ENCODE results near the gene PNCK.
"Not testable (repeated sequence)": the region's sequence is repeated elsewhere in the genome, so short reads cannot be mapped to it uniquely, and the experiment has no call there.

The PNCK gene

GRCh38 chrX:153697924-153698865, 24.6 kb upstream of the PNCK start:
- no peak for DNase-seq

DNA sequence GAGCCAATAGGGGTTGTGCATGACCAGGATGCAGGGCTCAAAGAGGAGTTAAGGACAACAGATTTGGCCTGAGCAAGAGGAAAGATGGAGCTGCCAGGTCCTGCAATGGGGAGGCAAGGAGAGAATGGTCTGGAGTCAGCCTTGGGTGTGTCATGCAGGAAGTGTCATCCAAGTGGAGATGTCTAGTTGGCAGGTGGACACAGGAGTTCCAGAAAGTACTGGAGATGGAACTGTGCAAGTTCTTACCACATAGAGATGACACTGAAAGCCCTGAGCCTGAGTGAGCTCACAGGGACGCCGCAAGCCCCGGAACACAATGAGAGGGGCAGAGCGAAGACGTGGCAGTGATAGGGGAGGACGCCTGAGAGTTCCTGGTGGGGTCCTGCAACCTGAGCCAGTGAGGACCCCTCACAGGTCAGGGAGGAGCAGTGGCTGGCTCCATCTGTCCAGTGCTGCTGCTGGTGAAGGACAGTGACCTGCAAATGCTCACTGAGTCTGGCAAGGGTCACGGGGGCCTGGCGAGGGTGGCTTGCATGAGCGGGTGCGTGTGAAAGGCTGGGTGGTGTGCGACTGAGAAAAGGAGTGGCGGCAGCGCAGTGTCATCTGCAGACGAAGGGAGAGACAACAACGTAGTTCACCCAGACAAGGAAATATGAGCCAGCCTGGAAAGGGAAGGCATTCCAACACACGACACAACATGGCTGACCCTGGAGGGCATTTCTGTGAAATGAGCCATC, 23.5 kb upstream of the PNCK start:
- not testable (repeated sequence) for DNase-seq

DNA sequence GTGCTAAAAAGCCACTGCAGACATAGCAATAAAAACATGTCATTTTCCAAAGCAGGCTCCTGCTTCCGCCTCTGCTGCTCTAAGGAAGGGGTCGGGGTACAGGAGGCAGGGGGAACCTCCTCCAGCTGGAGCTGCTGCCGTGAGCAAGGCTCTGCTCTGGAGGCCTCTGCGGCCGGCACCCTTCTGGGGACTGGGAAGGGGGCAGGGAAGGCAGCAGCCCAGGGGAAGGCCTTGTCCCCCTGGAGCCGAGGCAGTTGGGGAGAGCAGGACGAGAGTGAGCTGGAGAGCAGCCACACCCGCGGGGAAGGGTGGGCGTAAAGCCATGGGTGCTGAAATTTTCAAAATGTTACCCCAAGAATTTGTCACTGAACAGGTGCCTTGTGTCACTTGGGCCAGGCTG, 22.9 kb upstream of the PNCK start:
- not testable (repeated sequence) for DNase-seq

GRCh38 chrX:153696100-153696499, 22.5 kb upstream of the PNCK start:
- DNase-seq = no peak

DNA sequence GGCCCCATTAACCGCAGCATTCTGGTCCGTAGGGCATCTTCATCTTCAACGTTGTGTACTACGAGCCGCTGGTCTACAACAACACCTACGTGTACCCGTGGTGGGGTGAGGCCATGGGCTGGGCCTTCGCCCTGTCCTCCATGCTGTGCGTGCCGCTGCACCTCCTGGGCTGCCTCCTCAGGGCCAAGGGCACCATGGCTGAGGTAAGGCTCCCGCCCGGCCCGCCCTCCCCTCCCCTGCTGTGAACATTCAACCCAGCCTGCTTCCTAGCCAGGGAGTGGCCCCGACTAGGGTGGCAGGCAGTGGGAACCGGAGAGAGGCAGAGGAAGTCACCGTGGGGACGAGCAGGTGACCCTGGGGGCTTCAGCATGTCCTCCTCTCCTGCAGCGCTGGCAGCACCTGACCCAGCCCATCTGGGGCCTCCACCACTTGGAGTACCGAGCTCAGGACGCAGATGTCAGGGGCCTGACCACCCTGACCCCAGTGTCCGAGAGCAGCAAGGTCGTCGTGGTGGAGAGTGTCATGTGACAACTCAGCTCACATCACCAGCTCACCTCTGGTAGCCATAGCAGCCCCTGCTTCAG, 21.2 kb upstream of the PNCK start:
- DNase-seq = no peak

DNA sequence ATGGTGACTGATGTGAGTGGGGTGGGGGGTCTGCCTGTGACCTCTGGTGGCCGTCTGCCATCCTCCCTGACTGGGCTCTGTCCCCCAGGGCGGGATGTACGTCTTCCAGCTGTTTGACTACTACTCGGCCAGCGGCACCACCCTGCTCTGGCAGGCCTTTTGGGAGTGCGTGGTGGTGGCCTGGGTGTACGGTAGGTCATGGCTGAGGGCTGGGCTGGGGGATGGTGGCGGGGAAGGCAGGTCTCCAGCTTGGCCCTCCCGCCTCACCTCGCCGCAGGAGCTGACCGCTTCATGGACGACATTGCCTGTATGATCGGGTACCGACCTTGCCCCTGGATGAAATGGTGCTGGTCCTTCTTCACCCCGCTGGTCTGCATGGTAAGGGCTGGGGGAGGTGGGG, 20.6 kb upstream of the PNCK start:
- DNase-seq = not testable (repeated sequence)

DNA sequence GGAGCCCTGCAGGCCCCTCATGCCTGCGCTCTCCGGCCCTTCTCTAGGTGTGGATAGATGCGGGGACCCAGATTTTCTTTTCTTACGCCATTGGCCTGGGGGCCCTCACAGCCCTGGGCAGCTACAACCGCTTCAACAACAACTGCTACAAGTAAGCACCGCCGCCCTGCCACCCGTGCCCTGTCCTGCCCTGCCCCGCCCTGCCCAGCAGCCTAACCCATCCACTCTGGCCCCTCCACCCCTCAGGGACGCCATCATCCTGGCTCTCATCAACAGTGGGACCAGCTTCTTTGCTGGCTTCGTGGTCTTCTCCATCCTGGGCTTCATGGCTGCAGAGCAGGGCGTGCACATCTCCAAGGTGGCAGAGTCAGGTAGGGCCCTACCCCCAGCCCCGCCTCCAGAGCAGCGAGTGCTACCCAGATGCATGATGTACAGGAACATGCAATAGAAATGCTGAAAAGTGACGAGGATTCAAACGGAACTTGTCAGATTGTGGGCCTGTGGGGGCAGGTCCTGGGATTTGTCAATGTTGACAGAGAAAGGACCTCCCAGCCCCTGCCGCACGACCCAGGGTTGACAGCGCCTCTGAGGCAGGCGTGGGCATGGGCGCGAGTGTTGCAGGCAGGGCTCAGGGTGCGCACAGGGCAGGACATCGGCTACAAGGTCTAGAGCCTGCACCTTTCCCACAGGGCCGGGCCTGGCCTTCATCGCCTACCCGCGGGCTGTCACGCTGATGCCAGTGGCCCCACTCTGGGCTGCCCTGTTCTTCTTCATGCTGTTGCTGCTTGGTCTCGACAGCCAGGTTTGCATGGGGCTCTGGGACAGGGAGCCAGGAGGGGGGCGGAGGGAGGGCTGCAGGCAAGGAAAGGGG, 19.8 kb upstream of the PNCK start:
- no peak for DNase-seq

GRCh38 chrX:153692611-153693156, 19.1 kb upstream of the PNCK start:
- no peak for DNase-seq

DNA sequence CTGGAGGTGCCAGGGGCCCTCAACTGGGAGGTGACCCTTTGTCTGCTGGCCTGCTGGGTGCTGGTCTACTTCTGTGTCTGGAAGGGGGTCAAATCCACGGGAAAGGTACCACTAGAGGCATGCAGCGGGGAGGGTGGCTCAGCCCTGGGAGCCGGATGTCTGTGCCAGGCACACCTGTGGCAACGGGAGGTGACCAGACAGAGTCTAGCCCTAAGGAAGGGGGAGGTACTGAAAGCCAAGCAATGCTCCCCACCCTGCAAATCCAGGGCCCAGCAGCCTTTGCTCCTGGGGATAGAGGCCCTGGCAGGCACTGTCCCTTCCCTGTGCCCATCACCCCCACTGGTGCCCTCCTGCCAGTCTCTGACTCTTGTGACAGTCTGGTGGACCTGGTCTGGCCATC, 18.4 kb upstream of the PNCK start:
- no peak for DNase-seq

GRCh38 chrX:153691032-153691827, 17.6 kb upstream of the PNCK start:
- DNase-seq = not testable (repeated sequence)

GRCh38 chrX:153690466-153690865, 16.9 kb upstream of the PNCK start:
- DNase-seq = no peak

DNA sequence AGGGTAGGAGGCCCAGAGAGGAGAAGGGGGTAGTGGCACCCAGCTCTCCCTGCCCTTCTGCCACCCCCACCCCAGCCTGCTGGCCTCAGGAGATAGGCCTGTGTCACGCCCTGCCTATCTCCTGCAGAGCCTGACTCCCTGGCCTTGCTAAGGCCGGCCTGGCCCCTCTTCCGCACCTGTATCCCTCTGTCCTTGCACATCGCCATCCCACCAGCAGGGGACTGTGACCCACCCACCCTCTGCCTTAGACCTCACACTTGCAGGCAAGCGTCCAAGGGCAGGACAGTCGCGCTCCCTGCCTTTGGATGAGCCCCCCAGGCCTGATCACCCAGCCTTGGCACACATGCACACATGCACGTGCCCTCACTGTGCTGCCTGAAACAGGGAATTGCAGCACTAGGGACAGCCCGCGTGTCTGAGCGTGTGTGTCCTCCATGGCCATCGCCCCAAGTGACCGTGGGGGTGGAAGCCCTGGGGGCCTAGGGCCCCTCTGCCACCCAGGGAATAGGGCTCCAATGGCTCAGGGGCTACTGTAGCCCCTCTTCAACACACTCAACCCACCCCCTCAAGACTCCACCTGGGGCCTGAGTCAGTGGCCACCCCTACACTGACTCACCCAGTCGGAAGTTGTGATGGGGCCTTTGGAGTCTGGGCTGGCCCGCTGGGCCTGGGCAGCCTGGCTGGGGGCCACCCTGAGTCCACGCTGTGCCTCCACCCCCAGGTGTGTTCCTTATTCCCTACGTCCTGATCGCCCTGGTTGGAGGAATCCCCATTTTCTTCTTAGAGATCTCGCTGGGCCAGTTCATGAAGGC, 16.2 kb upstream of the PNCK start:
- DNase-seq = no peak

DNA sequence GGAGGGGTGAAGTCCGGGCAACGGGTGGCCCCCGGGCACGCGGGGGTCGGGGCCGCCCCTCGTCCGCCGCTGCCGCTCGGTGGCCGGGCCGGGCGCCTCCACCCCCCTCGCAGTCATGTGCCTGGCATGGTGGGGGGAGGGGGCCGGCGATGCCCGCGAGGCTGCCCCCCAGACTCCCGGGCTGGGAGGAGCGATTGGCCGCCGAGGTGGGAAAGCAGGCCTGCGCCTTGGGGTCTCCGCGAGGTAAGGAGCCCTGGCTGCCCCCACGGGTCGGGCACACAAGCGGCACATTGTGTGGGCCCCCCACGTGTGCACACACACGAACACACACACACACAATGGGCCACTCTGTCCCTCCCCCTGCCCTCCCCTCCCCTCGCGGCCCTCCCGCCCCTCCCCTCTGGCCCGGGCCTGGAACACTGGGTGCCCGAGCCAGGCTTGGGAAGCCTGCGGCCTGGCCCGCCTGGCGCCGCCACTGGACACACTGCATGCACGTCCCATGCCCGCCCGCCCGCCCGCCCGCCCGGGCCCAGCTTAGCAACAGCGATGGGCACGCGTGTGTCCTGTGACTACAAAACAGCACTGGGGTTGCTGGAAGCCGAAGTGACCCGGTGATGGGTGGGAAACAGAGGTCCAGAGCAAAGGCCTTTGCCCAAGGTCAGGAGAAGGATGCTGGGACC, 15.4 kb upstream of the PNCK start:
- DNase-seq = no peak

- DNase-seq = no peak
These were observed 14.9 kb upstream of the PNCK start for GRCh38 chrX:153688506-153688905.

- no peak for DNase-seq
These were observed 14.5 kb upstream of the PNCK start for GRCh38 chrX:153688071-153688470.

- peak; percentile 83 for DNase-seq
These were observed 13.8 kb upstream of the PNCK start, which contains the start of gene SLC6A8 for GRCh38 chrX:153687121-153688039. TSS of gene SLC6A8 (plus strand) at chrX:153687926. CDS start at chrX:153688575, 649 bp downstream.

GRCh38 chrX:153686711-153687110, 13.1 kb upstream of the PNCK start:
- DNase-seq = peak; percentile 46
